ENCODE data around the gene DOC2B. TPM values are rescaled to one million over a fixed set of nuclear protein-coding genes. Genes with fewer than 3 reads are reported as not detected.

The DOC2B gene
- not detected in 2 replicates for total RNA-seq

DNA sequence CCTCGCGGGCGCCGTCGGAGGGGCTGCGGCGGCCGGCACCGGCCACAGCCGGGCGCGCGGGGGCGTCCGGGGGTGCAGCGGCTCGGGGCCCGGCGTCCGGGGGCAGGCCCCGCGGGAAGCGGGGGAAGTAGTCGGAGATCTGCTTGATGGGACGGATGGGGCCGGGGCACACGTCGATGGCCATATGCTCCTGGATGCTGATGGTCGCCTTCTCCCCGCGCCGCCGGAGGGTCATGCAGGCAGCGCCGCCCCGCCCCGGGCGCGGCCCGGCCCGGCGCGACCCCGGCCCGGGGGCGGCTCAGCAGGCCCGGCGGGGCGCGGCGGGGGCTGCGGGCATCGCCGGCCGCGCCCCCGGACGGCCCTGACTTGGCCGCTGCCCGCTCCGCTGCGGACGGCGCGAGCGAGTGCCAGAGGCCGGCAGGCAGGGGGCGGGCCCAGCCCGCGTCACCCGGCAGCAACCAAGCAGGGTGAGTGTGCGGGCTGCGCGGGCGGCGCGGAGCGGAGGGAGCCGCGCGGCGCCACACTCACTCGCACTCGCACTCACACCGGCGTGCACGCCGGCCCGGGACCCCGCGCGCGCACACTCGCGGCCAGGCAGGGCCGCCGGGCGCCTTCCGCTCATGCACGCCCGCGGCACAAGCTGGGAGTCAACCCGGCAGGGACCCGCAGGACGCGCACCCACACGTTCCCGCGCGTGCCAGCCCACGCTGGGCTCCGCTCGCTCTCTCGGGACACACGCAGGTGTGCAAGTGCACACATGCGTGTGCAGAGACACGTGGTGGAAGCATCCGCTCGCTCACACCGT, at the start of gene DOC2B:
DOC2B (minus strand) TSS at position 406 of the 805 bp plus-strand sequence; CDS start at position 235, 171 bp downstream.

GRCh38 chr17:137166-137807, 44.2 kb downstream of the DOC2B start, which contains the start of gene SCGB1C2:
Gene SCGB1C2 (plus strand): TSS chr17:137569. CDS start chr17:137591, 22 bp downstream.

Other genes with a start within 250 kb of the DOC2B start
- not detected in 2 replicates for gene SCGB1C2, start 44.1 kb downstream of the DOC2B start, total RNA-seq
- gene RPH3AL, start 171.2 kb upstream of the DOC2B start, total RNA-seq: 1.2 TPM in 2 replicates

Data from smooth muscle cell of the pulmonary artery (primary cell).